HG02884 (cell line): ENCODE results near the gene NPY4R.
"Not testable (repeated sequence)": the region's sequence is repeated elsewhere in the genome, so short reads cannot be mapped to it uniquely, and the experiment has no call there.

ENCODE experiments used
- ATAC-seq: cut with Tn5 transposase; IDR thresholded peaks from one replicate; pipeline ENCODE4 v1.9.1; 2021; ENCODE audit warnings: mild to moderate bottlenecking, moderate library complexity; ENCODE audit not compliant: unreplicated experiment

NPY4R gene

GRCh38 chr10:46459579-46459978 lies 6.2 kb downstream of the NPY4R start:
- ATAC-seq = not testable (repeated sequence)

- not testable (repeated sequence) for ATAC-seq
Measured at GRCh38 chr10:46457071-46457470, 8.7 kb downstream of the NPY4R start.

GRCh38 chr10:46455992-46456391 lies 9.8 kb downstream of the NPY4R start:
- ATAC-seq = not testable (repeated sequence)

GRCh38 chr10:46451365-46451764 lies 14.4 kb downstream of the NPY4R start:
- not testable (repeated sequence) for ATAC-seq

- ATAC-seq = not testable (repeated sequence)
Measured at GRCh38 chr10:46450829-46451228, 14.9 kb downstream of the NPY4R start.

GRCh38 chr10:46447439-46447838 lies 18.3 kb downstream of the NPY4R start:
- ATAC-seq = not testable (repeated sequence)

GRCh38 chr10:46445389-46446122 lies 20.2 kb downstream of the NPY4R start:
- not testable (repeated sequence) for ATAC-seq

- ATAC-seq = not testable (repeated sequence)
Measured at GRCh38 chr10:46443422-46443821, 22.3 kb downstream of the NPY4R start.

GRCh38 chr10:46442706-46443275 lies 23.0 kb downstream of the NPY4R start:
- ATAC-seq = not testable (repeated sequence)

GRCh38 chr10:46441837-46442278 lies 23.9 kb downstream of the NPY4R start:
- not testable (repeated sequence) for ATAC-seq

GRCh38 chr10:46440942-46441341 lies 24.8 kb downstream of the NPY4R start:
- not testable (repeated sequence) for ATAC-seq

- not testable (repeated sequence) for ATAC-seq
Measured at GRCh38 chr10:46423550-46423949, 42.2 kb downstream of the NPY4R start.

- not testable (repeated sequence) for ATAC-seq
Measured at GRCh38 chr10:46419570-46420379, 46.0 kb downstream of the NPY4R start.

GRCh38 chr10:46418283-46418682 lies 47.5 kb downstream of the NPY4R start:
- not testable (repeated sequence) for ATAC-seq

GRCh38 chr10:46415291-46415690 lies 50.5 kb downstream of the NPY4R start:
- ATAC-seq = not testable (repeated sequence)

GRCh38 chr10:46412665-46413064 lies 53.1 kb downstream of the NPY4R start:
- not testable (repeated sequence) for ATAC-seq

- ATAC-seq = not testable (repeated sequence)
Measured at GRCh38 chr10:46411123-46411522, 54.6 kb downstream of the NPY4R start.
